NCI-H1048 (cell line): Measurements from ENCODE around the gene JARID2.

Experiments used
- DNase-seq: peaks from one replicate; lab custom pipeline; 2025; lab: John Stamatoyannopoulos, UW

Gene JARID2

GRCh38 chr6:15472621-15473020, 226.8 kb downstream of the JARID2 start:
- DNase-seq: no peak

- no peak for DNase-seq
These were observed 227.3 kb downstream of the JARID2 start for GRCh38 chr6:15473174-15473573.

- no peak for DNase-seq
These were observed 227.9 kb downstream of the JARID2 start for GRCh38 chr6:15473741-15474161.

GRCh38 chr6:15474196-15474595, 228.3 kb downstream of the JARID2 start:
- DNase-seq: no peak

GRCh38 chr6:15475261-15475660, 229.4 kb downstream of the JARID2 start:
- DNase-seq: no peak

- no peak for DNase-seq
These were observed 230.0 kb downstream of the JARID2 start for GRCh38 chr6:15475872-15476271.

- no peak for DNase-seq
These were observed 230.9 kb downstream of the JARID2 start for GRCh38 chr6:15476631-15477380.

- DNase-seq: no peak
These were observed 231.9 kb downstream of the JARID2 start for GRCh38 chr6:15477746-15478145.

GRCh38 chr6:15479761-15480160, 233.9 kb downstream of the JARID2 start:
- DNase-seq: no peak

GRCh38 chr6:15480525-15480924, 234.7 kb downstream of the JARID2 start:
- DNase-seq: no peak

GRCh38 chr6:15481390-15482291, 235.8 kb downstream of the JARID2 start:
- DNase-seq: no peak

- DNase-seq: no peak
These were observed 237.2 kb downstream of the JARID2 start for GRCh38 chr6:15483060-15483459.

- DNase-seq: no peak
These were observed 238.3 kb downstream of the JARID2 start for GRCh38 chr6:15484140-15484539.

- DNase-seq: no peak
These were observed 239.0 kb downstream of the JARID2 start for GRCh38 chr6:15484821-15485220.

- no peak for DNase-seq
These were observed 240.1 kb downstream of the JARID2 start for GRCh38 chr6:15485936-15486335.

- DNase-seq: no peak
These were observed 241.4 kb downstream of the JARID2 start for GRCh38 chr6:15487262-15487661.

- DNase-seq: no peak
These were observed 243.5 kb downstream of the JARID2 start for GRCh38 chr6:15489261-15489962.

- DNase-seq: no peak
These were observed 244.6 kb downstream of the JARID2 start for GRCh38 chr6:15490242-15491100.

GRCh38 chr6:15491255-15491985, 245.6 kb downstream of the JARID2 start:
- no peak for DNase-seq

GRCh38 chr6:15491986-15492269, 246.1 kb downstream of the JARID2 start:
- DNase-seq: no peak
